AG09309 (cell line): Measurements from ENCODE around the gene FARP1.

ENCODE experiments used
- DNase-seq: peaks from one replicate; pipeline ENCODE4 v3.0.0-alpha.2; 2010; ENCODE audit warnings: low read depth
- H3K4me3 ChIP-seq: 2 replicates; pipeline ENCODE4 v1.5.1; 2011; ENCODE audit warnings: mild to moderate bottlenecking, low read depth, low read length, moderate library complexity; ENCODE audit not compliant: control insufficient read depth
- TF ChIP-seq, protein P1 (sequence below): IDR thresholded peaks from 2 replicates; pipeline ENCODE4 v1.5.1; 2011; ENCODE audit warnings: mild to moderate bottlenecking, low read depth, low read length, inconsistent platforms; ENCODE audit not compliant: insufficient read depth, control insufficient read depth; ENCODE audit errors: missing control alignments

The FARP1 gene

DNA sequence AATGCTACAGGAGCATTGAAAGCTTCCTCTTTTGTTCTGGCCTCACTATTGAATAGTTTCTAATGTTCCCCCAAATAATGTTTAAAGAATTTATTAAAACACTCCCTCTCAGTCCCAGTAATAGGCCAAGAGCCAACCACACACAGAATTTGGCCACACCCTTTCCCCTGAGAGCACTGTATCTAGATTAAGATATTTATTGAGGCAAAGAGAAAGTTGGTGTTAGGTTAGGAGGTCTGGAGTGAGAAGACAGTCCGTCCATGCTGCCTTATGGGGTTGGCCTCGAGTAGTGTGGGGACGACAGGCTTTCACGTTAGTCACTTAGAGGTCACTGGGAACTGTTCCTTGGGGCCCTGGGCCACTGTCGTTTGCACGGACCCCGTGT, 157.1 kb downstream of the FARP1 start:
- DNase-seq = no peak
- no peak overlapping the region for H3K4me3 ChIP-seq
- TF ChIP-seq, protein P1, sequence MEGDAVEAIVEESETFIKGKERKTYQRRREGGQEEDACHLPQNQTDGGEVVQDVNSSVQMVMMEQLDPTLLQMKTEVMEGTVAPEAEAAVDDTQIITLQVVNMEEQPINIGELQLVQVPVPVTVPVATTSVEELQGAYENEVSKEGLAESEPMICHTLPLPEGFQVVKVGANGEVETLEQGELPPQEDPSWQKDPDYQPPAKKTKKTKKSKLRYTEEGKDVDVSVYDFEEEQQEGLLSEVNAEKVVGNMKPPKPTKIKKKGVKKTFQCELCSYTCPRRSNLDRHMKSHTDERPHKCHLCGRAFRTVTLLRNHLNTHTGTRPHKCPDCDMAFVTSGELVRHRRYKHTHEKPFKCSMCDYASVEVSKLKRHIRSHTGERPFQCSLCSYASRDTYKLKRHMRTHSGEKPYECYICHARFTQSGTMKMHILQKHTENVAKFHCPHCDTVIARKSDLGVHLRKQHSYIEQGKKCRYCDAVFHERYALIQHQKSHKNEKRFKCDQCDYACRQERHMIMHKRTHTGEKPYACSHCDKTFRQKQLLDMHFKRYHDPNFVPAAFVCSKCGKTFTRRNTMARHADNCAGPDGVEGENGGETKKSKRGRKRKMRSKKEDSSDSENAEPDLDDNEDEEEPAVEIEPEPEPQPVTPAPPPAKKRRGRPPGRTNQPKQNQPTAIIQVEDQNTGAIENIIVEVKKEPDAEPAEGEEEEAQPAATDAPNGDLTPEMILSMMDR = no peak

DNA sequence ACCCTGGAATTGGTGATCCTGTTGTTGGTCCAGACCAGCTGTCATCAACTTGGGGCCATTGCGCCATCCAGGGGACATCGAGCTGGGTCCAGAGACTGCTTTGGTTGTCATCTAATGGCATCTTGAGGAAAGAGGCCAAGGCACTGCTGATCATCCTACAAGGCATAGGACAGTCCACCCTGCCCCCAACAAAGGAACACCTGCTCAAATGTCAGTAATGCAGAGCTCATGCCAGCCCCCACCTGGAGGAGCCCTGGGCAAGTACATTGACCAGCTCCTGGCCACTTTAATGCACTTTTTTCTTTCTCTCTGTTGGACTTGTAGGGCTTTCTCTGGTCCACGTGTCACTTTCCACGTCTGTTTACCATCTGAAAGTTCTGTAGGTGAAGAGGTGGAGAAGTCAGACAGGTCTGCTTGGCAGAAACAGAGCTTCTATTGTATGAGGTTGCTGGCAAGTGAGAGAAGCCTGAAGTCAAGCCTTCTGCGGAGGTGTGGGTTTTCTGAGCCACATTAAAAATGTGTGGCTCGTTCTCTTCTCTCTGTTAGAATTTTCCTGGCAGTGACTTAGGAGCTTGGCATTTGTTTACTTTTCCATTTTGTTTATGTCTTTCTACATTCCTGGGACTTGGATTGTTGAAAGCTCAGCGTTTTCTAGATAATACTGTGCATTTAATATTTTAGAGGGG, 158.2 kb downstream of the FARP1 start:
- H3K4me3 ChIP-seq = no peak overlapping the region
- TF ChIP-seq, protein P1 = no peak
- no peak for DNase-seq

DNA sequence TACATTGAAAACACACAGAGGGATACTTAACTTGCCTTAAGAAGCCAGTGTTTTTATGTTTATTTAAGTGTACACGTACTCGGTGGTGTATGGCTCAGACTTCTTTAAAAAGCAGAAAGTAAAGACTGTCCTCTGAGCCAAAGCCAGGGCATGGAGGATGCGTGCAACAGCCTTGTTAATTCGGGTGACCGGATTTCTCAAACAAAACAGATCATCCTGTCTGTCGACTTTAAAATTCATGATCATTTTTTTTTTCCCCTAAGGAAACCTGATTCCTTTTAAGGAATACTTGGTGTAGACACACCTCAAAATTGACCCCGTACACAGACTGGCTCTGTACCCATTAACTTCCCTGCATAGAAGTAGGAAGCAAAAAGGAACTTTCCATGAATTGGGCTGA, 158.8 kb downstream of the FARP1 start:
- H3K4me3 ChIP-seq = no peak overlapping the region
- no peak for DNase-seq
- TF ChIP-seq, protein P1 = no peak

DNA sequence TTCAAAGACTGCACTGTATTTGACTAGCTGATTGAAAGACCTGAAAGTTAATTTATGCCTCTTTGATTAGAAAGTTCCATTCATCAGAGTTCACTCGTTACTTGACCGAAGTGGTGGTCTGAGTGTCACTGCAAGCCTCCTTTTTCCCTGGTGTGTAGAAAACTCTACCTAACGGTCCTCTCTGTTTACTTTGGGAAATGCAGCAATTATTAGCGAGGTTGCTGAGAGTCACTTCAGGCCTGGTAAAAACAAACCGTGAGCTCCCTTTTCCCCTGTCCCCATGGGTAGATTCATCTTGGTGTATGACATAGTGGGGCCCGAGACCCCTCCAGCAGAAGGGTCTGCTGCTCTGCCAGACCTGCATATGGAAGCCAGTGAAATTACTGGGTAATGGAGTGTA, 161.0 kb downstream of the FARP1 start:
- TF ChIP-seq, protein P1 = no peak
- DNase-seq = no peak
- no peak overlapping the region for H3K4me3 ChIP-seq

DNA sequence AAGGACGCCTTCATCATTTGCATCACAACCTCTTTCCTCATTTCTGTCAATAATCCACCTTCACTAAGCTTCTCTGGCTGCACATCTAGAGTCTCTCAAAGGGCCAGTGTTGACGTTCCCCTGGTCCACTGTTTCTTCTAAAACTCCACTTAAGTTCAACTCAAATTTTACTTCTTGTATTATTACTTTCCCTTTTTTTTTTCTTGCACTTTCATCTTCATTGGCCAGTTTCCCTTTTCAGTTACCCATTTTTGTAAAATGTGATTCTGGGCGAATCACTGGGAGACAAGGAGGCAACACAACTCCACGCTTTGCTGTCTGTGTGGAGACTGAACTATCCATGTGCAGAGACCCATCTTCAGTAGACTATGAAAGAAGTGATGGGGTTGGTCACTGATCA, 162.8 kb downstream of the FARP1 start:
- DNase-seq = no peak
- H3K4me3 ChIP-seq = no peak overlapping the region
- TF ChIP-seq, protein P1 = no peak

DNA sequence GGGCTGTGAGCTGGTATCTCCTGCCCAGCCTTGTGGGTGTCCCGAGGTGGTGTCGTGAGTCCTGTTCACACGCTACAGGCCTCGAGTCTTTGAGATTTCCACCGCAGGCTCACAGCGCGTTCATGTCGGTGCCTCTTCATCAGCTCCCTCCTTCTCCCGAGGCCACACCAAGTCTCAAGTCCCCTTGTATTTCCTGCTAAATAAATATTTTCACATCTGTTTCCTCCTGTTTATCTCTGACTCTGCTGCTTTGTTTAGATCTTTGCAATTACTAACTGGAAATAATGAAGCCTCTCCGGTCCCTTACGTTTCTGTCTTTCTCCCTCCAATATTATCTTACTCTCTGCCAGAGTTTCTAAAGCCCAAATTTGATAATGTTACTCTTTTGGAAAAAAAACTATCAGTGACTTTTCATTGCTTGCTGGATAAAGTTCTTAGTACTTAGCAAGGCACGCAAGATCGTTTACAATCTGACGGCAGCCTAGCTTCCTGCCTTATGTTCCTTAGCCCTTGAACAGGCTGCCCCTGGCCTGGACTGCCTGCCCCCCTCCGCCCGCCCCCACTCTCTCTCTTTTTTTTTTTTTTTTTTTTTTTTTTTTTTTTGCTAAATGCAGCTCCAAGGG, 164.7 kb downstream of the FARP1 start:
- no peak for DNase-seq
- TF ChIP-seq, protein P1 = no peak
- no peak overlapping the region for H3K4me3 ChIP-seq
